WERI-Rb-1 (cell line): ENCODE results near the gene KREMEN2.
A peak's percentile ranks its signal among the peaks of the same experiment; 100 is the strongest.

Source experiments
- DNase-seq: peaks from one replicate; pipeline ENCODE4 v3.0.0-alpha.2; 2020
- H3K27ac ChIP-seq: fragments of 250-450 bp; sonication (Bioruptor Pico); 2 replicates; pipeline ENCODE4 v1.5.1; 2020; ENCODE audit warnings: mild to moderate bottlenecking, moderate library complexity
- H3K27me3 ChIP-seq: fragments of 250-450 bp; sonication (Bioruptor Pico); 2 replicates; pipeline ENCODE4 v1.5.1; 2021; ENCODE audit warnings: mild to moderate bottlenecking, low read depth, moderate library complexity; ENCODE audit not compliant: insufficient read depth, severe bottlenecking
- H3K36me3 ChIP-seq: fragments of 250-450 bp; sonication (Bioruptor Pico); 2 replicates; pipeline ENCODE4 v1.5.1; 2020; ENCODE audit warnings: mild to moderate bottlenecking, moderate library complexity
- H3K4me3 ChIP-seq: 2 replicates; pipeline ENCODE4 v1.5.1; 2011; ENCODE audit warnings: low read depth, mild to moderate bottlenecking, control low read depth, low read length
- H3K9me3 ChIP-seq: fragments of 250-450 bp; sonication (Bioruptor Pico); 2 replicates; pipeline ENCODE4 v1.5.1; 2021; ENCODE audit warnings: mild to moderate bottlenecking, moderate library complexity; ENCODE audit not compliant: severe bottlenecking
- TF ChIP-seq, protein P1 (sequence below): IDR thresholded peaks from 2 replicates; pipeline ENCODE4 v1.5.1; 2011; ENCODE audit warnings: low read depth, mild to moderate bottlenecking, control low read depth, inconsistent platforms, low read length

KREMEN2 gene

DNA sequence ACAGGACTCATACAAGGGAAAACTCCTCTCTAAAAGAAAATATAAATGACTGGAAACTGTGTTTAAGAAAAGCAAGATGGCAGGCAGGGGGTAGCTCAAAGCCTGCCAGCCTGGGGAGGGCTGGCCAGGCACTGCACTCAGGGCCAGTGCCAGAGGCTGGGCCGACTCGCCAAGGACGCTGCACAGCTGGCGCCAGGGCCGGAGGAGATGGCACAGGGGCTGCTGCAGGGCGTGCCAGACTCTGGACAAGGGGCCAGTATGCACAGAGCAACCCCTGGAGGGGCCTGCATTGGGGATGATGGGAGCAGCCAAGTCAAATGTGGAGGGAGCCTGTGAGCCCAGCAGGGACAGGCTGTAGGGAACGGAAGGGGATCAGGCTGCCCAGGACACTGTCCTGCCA, 12.1 kb downstream of the KREMEN2 start:
- Histone ChIP-seq H3K27me3 (no peaks in the 10 kb centered on the region), H3K36me3 (peaks cover 83% of the 10 kb centered on the region), H3K9me3 (no peaks in the 10 kb centered on the region), H3K27ac (no peak overlapping the region), H3K4me3 (no peak overlapping the region)
- no peak for DNase-seq
- TF ChIP-seq, protein P1, sequence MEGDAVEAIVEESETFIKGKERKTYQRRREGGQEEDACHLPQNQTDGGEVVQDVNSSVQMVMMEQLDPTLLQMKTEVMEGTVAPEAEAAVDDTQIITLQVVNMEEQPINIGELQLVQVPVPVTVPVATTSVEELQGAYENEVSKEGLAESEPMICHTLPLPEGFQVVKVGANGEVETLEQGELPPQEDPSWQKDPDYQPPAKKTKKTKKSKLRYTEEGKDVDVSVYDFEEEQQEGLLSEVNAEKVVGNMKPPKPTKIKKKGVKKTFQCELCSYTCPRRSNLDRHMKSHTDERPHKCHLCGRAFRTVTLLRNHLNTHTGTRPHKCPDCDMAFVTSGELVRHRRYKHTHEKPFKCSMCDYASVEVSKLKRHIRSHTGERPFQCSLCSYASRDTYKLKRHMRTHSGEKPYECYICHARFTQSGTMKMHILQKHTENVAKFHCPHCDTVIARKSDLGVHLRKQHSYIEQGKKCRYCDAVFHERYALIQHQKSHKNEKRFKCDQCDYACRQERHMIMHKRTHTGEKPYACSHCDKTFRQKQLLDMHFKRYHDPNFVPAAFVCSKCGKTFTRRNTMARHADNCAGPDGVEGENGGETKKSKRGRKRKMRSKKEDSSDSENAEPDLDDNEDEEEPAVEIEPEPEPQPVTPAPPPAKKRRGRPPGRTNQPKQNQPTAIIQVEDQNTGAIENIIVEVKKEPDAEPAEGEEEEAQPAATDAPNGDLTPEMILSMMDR = no peak

DNA sequence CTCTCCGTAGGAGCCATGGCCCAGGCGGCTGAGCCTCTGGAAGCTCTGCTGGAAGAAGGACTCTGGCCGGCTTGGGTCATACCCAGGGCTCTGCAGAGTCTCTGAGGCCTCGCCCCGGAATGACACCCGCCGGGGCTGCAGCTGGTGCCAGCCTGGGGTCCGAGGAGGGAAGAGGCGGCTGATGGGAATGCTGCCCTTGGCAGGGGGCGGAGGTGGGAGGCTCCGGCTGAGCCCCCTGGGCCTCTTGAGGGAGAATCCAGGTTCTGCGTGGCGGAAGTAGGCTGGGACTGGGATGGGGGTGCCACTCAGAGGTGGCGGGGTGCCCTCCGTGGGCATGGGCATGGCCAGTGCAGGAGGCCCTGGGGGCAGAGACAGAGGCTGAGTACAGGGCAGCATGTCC, 12.6 kb downstream of the KREMEN2 start:
- TF ChIP-seq, protein P1 = no peak

DNA sequence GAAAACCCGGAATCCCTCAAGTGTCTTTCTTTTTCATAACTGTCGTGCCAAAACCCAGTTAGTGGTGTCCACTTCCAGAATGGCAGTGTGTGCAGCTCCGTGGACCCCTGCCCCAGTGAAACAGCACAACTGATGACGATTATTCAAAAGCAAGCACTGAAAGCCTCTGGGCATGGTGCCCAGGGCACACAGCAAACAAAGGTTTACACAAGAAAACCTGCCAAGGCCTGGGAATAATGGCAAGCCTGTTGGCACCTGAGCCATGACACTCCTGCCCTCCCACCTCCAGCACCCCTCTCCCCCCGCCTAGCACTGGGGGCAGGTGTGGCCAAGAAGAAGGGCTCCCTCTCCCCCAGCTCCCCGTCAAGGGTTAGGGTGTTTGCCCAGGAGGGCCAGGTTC, 13.4 kb downstream of the KREMEN2 start:
- TF ChIP-seq, protein P1 = no peak
- H3K27ac ChIP-seq = no peak overlapping the region
- no peak overlapping the region for H3K4me3 ChIP-seq
- H3K27me3 ChIP-seq = no peaks in the 10 kb centered on the region
- H3K36me3 ChIP-seq = peaks cover 71% of the 10 kb centered on the region
- DNase-seq = no peak
- no peaks in the 10 kb centered on the region for H3K9me3 ChIP-seq

More for the DNA sequence above, 12.6 kb downstream of the KREMEN2 start:
- Histone ChIP-seq H3K4me3 (no peak overlapping the region), H3K27me3 (no peaks in the 10 kb centered on the region), H3K27ac (no peak overlapping the region), H3K9me3 (no peaks in the 10 kb centered on the region), H3K36me3 (peaks cover 78% of the 10 kb centered on the region)
- no peak for DNase-seq

DNA sequence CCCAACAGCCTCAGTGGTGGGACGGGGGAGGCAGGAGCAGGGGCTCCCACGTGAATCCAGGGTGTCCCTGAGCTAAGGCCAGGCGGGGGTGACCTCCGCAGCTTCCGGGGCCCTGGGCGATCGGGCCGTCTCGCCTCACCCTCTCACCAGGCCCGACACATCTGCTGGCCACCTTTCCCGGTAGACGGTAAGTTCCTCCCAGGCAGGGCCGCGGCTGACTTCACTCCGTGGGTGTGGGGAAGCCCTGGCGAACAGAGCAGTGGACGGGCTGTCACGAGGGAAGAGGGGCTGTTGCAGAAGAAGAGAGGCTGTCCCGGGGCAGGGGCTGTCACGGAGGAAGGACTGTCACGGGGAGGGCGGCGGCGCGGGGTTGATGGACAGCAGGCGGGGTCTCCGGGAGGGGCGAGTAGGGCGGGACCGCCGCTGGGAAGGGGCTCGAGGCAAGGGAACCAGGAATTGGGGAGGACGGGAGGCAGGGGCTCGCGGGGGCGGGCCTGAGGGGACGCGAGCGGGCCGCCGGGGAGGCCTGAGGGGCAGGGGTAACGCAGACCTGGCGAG, 15.7 kb downstream of the KREMEN2 start:
- Histone ChIP-seq H3K36me3 (peaks cover 47% of the 10 kb centered on the region), H3K27ac (peak overlapping the region; percentile 93), H3K9me3 (no peaks in the 10 kb centered on the region), H3K4me3 (peak overlapping the region; percentile 90), H3K27me3 (no peaks in the 10 kb centered on the region)
- TF ChIP-seq, protein P1 = no peak
- peak; percentile 69 for DNase-seq

DNA sequence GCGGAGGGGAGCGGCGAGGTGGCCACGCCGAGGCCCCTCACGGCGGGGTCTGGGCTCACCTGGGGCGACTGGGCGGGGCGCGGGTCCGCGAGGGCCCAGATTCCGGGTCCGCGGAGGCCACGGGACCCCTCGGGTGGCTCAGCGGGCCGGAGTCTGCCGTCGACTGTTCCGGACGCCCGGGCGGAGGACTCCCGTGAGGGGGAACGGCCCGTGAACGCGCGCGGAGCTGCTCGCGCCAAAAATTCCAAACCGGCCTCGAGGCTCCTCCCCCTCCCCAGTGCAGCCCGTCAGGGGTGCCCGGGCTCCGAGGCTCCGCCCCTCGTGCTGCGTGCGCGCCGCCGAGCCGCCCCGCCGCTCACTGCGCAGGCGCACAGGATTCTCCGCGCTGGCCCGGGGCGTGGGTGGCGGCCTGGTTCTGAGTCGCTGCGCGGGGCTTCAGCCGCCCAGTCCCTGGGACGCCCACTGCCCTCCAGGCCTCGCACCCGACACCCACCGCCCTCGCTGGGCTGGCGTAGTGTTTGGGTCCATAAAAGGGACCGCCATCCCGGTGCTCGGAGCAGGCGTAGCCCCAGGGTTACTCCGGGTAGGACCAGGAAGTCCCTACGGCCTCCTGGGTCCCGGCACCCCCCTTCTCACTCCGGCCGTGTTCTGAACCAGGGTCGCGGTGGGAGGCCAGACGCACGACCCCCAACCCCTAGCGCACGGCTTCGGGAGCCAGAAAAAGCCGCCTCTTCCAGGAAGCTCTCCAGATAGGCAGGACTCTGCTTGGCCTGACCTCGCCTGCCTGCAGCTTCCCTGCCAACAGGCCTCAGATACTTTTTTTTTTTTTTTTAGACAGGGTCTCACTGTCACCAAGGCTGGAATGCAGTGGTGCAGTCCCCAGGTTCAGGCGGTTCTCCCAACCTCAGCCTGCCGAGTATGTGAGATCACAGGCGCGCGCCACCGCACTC, 16.4 kb downstream of the KREMEN2 start, which contains the start of gene PKMYT1:
PKMYT1 (minus strand) TSS at position 220 of the 950 bp plus-strand sequence. CDS start 789 bp downstream, outside the sequence.
- TF ChIP-seq, protein P1 = no peak
- DNase-seq = peak; percentile 92
- Histone ChIP-seq H3K4me3 (peak within 1 kb of the TSS; percentile 90), H3K9me3 (no peaks in the 10 kb centered on the region), H3K36me3 (peaks cover 40% of the 10 kb centered on the region), H3K27ac (peak within 1 kb of the TSS; percentile 93), H3K27me3 (no peaks in the 10 kb centered on the region)
